ENCODE measurements around the gene LACTBL1.

LACTBL1 gene

DNA sequence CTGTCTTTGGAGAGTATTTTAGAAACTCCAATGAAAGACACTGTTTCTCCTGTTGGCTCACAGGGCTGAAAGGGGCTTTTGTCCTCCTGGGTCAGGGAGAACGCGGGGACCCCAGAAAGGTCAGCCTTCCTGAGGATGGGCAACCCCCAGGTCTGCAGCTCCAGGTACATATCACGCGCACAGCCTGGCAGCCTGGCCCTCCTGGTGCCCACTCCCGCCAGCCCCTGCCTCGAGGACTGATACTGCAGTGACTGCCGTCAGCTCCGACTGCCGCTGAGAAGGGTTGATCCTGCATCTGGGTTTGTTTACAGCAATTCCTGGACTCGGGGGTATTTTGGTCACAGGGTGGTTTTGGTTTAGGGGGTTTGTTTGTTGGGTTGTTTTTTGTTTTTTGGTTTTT is 58.5 kb downstream of the LACTBL1 start:
- no peak for DNase-seq

DNA sequence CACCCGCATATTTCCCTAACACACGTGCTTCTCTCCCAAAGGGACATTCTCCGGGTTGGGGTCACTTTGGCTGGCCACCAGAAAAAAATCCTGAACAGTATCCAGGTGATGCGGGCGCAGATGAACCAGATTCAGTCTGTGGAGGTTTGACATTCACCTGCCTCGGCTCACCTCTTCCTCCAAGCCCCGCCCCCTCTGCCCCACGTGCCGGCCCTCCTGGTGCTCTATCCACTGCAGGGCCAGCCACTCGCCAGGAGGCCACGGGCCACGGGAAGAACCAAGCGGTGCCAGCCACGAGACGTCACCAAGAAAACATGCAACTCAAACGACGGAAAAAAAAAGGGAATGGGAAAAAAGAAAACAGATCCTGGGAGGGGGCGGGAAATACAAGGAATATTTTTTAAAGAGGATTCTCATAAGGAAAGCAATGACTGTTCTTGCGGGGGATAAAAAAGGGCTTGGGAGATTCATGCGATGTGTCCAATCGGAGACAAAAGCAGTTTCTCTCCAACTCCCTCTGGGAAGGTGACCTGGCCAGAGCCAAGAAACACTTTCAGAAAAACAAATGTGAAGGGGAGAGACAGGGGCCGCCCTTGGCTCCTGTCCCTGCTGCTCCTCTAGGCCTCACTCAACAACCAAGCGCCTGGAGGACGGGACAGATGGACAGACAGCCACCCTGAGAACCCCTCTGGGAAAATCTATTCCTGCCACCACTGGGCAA is 59.1 kb downstream of the LACTBL1 start:
- DNase-seq = no peak

DNA sequence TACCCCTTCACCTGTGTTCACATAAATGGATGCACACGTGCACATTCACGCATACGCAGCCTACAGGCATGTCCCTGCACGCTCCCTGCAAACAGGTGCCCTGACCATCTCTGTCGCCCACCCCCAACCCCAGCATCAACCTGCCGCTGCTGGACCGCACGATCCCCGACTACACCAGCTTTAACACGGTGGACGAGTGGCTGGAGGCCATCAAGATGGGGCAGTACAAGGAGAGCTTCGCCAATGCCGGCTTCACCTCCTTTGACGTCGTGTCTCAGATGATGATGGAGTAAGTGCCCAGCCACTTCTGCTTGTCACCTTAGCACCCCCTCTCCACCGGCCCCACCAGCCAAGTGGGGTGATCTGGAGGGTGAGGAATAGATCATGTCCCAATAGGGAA is 60.4 kb downstream of the LACTBL1 start:
- DNase-seq = no peak

DNA sequence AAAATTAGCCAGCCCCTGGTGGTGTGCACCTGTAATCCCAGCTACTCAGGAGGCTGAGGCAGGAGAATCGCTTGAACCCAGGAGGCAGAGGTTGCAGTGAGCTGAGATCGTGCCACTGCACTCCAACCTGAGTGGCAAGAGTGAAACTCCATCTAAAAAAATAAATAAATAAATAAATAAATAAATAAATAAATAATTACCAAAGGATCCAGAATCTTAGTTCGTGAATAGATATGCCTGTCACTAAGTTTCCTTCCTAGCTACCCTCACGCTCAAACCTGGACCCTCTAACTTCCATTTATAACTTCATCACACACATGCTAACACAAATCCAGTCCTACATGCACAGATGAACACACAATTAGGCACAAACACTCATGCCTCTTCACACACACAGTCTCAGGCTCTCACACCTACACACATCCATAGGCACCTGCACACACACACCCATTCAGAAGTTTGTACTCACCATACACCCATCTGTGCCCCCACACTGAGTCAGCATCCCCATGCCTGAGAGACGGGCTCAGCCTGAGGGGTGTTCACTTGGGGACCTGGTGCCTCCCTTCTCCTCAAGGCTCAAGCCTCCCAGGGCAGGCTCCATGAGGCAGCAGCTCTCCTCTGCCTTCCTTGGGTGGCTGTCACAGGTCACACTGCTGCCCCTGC is 61.5 kb downstream of the LACTBL1 start:
- DNase-seq = no peak

DNA sequence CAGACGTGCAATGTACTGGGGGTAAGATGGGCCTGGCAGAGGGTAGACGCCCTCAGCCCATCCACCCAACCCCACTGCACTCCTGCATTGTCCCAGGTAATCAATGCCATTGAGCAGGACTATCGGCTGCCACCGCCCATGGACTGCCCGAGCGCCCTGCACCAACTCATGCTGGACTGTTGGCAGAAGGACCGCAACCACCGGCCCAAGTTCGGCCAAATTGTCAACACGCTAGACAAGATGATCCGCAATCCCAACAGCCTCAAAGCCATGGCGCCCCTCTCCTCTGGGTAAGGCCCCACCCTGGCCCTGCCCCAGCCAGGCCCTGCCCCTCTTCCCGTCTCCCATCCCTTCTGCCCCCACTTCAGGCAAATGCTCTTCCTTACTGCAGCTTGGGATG is 62.4 kb downstream of the LACTBL1 start:
- no peak for DNase-seq

DNA sequence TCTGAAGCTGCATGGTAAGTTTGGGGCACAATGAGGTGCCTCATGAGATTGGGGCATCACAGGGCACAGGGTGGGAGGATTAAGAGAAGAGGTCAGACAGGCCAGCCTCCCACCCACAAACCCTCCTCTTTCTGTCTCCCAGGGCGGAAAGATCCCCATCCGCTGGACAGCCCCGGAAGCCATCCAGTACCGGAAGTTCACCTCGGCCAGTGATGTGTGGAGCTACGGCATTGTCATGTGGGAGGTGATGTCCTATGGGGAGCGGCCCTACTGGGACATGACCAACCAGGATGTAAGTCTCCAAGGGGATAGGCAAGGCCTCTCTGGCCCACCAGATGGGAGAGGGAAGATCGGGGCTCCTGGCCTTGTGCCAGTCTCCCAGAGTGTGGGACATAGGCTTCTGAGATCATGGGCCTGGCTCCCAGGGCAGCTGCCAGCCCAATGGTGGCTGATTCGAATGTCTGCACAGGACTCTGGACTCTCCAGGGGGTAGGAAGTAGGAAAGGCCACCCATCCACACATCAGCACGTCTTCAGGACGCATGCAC is 63.7 kb downstream of the LACTBL1 start:
- no peak for DNase-seq

DNA sequence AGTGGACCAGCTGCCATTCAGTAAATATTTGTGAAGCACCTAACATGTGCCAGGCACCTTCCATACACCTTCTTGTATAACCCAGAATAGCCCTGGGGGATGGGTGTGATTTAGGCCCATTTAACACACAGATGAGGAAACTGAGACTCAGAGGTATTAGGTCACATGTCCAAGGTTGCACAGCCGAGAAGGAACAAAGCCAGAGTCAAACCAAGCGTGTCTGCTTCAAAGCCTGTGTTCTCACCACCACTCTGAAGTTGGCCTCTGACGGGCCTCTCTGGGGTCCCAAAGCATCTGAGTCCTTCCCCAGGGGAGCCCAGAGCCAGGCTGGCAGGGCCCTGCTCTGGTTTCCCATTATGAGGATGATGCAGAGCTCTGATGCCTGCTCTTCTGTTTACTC is 65.1 kb downstream of the LACTBL1 start:
- DNase-seq = no peak

DNA sequence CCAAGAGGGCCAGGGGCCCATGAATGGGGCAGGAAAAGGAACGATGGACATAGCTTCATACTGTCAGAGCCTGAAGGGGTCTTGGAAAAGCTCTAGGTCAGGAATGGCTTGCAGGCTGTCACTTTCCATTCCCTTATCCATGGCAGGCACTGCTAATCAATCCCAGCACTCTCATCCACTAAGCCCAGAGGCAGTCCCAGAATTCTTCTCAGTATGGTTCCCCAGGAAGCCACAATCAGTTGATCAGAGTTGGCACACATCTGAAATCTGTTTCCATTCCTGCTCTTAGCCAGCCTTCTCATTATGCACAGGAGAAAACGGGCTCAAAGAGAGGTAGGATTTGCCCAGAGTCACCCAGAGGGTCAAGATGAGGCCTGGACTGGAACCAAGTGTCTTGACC is 65.7 kb downstream of the LACTBL1 start:
- no peak for DNase-seq

DNA sequence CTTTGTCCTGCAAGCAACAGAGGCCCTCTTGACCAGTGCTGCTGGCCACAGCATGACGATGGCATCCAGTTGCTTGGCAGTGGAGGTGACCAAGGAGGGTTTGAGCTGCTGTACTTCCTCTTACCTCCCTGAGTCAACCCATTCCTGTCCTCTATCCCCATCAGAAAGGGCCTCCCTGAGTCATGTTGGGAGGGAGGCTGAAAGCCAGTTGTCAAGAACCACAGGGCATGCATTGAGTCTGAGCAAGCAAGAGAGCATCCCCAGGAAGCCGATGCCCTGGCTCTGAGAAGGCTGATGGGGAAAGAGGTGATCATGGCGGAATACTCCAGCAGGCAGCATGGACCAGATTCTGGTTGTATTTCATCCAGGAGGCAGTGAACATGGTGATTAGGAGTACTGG is 69.6 kb downstream of the LACTBL1 start:
- DNase-seq = no peak

All from anterior cingulate cortex (tissue), 58 donors.